LoVo (cell line): ENCODE measurements around the gene PHIP.

Experiments
- DNase-seq: peaks from one replicate; pipeline ENCODE4 v3.0.0-alpha.2; 2016; ENCODE audit warnings: low spot score

The PHIP gene

GRCh38 chr6:79009819-79010218 lies 68.2 kb downstream of the PHIP start:
- DNase-seq = no peak

- DNase-seq = no peak
These were observed 72.6 kb downstream of the PHIP start for GRCh38 chr6:79005497-79005896.

- DNase-seq = no peak
These were observed 73.0 kb downstream of the PHIP start for GRCh38 chr6:79005024-79005423.

GRCh38 chr6:79004239-79004638 lies 73.8 kb downstream of the PHIP start:
- DNase-seq = no peak

- no peak for DNase-seq
These were observed 76.6 kb downstream of the PHIP start for GRCh38 chr6:79001415-79001814.

GRCh38 chr6:78999737-79000136 lies 78.3 kb downstream of the PHIP start:
- no peak for DNase-seq

GRCh38 chr6:78995946-78996345 lies 82.1 kb downstream of the PHIP start:
- no peak for DNase-seq

GRCh38 chr6:78995346-78995745 lies 82.7 kb downstream of the PHIP start:
- no peak for DNase-seq

GRCh38 chr6:78993955-78994354 lies 84.1 kb downstream of the PHIP start:
- DNase-seq = no peak

GRCh38 chr6:78989191-78989590 lies 88.9 kb downstream of the PHIP start:
- no peak for DNase-seq

GRCh38 chr6:78986161-78986560 lies 91.9 kb downstream of the PHIP start:
- no peak for DNase-seq

- DNase-seq = no peak
These were observed 93.7 kb downstream of the PHIP start for GRCh38 chr6:78984225-78984950.

- DNase-seq = no peak
These were observed 110.9 kb downstream of the PHIP start for GRCh38 chr6:78967191-78967590.

- DNase-seq = no peak
These were observed 111.5 kb downstream of the PHIP start for GRCh38 chr6:78966542-78966941.

- no peak for DNase-seq
These were observed 115.6 kb downstream of the PHIP start for GRCh38 chr6:78962448-78962847.

GRCh38 chr6:78954740-78955139 lies 123.3 kb downstream of the PHIP start:
- no peak for DNase-seq

- no peak for DNase-seq
These were observed 124.3 kb downstream of the PHIP start for GRCh38 chr6:78953798-78954197.

GRCh38 chr6:78952362-78952761 lies 125.7 kb downstream of the PHIP start:
- DNase-seq = no peak

GRCh38 chr6:78948785-78949184 lies 129.3 kb downstream of the PHIP start:
- DNase-seq = no peak

GRCh38 chr6:78947962-78948361 lies 130.1 kb downstream of the PHIP start:
- no peak for DNase-seq

GRCh38 chr6:78947529-78947928 lies 130.5 kb downstream of the PHIP start:
- DNase-seq = no peak

GRCh38 chr6:78942446-78942845 lies 135.6 kb downstream of the PHIP start:
- DNase-seq = no peak

GRCh38 chr6:78936515-78936914 lies 141.5 kb downstream of the PHIP start:
- DNase-seq = no peak

GRCh38 chr6:78935553-78935952 lies 142.5 kb downstream of the PHIP start:
- DNase-seq = no peak
